Stomach (tissue), 9 donors: ENCODE results near the gene NEBL. TPM values are rescaled to one million over a fixed set of nuclear protein-coding genes. Genes with fewer than 3 reads are reported as not detected.

Source experiments
- DNase-seq, 2 donors: peaks; one replicate each; pipeline versions ENCODE4 v3.0.0 to v3.0.0-alpha.2; 2013 to 2019
- H3K27ac ChIP-seq, 5 donors: fragments of 200-600 bp in 4 of 5; sonication (generic) in 4 of 5; one replicate each; pipeline ENCODE4 v1.5.1; 2013 to 2019; ENCODE audit warnings: mild to moderate bottlenecking in 1 of 5, moderate library complexity in 1 of 5
- H3K27me3 ChIP-seq, 3 donors: fragments of 200-600 bp; sonication (generic); one replicate each; pipeline ENCODE4 v1.5.1; 2017 to 2019; ENCODE audit warnings: mixed run types in 1 of 3
- H3K36me3 ChIP-seq, 4 donors: fragments of 200-600 bp; sonication (generic); 1 replicate in 3 of 4; 2 replicates in 1 of 4; pipeline ENCODE4 v1.5.1; 2016 to 2019
- H3K4me1 ChIP-seq, 4 donors: fragments of 200-600 bp; sonication (generic); one replicate each; pipeline ENCODE4 v1.5.1; 2016 to 2019
- H3K4me3 ChIP-seq, 4 donors: fragments of 200-600 bp; sonication (generic) in 3 of 4; one replicate each; pipeline ENCODE4 v1.5.1; 2016 to 2019; ENCODE audit warnings: mild to moderate bottlenecking in 1 of 4
- H3K9me3 ChIP-seq, 4 donors: fragments of 200-600 bp; sonication (generic); one replicate each; pipeline ENCODE4 v1.5.1; 2016 to 2019
- CTCF ChIP-seq, 7 experiments: fragments of 450-650 bp in 4 of 7; fragments of 200-600 bp in 3 of 7; sonication (generic) in 3 of 7; IDR thresholded peaks; one replicate each; pipeline ENCODE4 v1.5.1; 2016 to 2019; ENCODE audit warnings: antibody characterized with exemption in 7 of 7, control low read depth in 2 of 7, mild to moderate bottlenecking in 1 of 7
- EP300 ChIP-seq: sonication (generic); formaldehyde crosslinking; IDR thresholded peaks from one replicate; pipeline ENCODE4 v1.6.1; 2017; ENCODE audit warnings: antibody characterized with exemption
- POLR2A ChIP-seq, 4 donors: fragments of 450-650 bp; IDR thresholded peaks; one replicate each; pipeline ENCODE4 v1.6.1; 2016; ENCODE audit warnings: antibody characterized with exemption in 4 of 4, control low read depth in 2 of 4, mild to moderate bottlenecking in 1 of 4, moderate library complexity in 1 of 4
- POLR2AphosphoS5 ChIP-seq, 3 donors: sonication (generic); formaldehyde crosslinking; IDR thresholded peaks; one replicate each; pipeline ENCODE4 v1.6.1; 2016; ENCODE audit warnings: antibody characterized with exemption in 3 of 3
- WGBS, 5 donors: extraction: QIAGEN DNeasy Blood & Tissue Kit in 3 of 5; methylation state at CpG; one replicate each; pipeline versions ENCODE4 v1.1.5 to v1.1.7; 2013 to 2018; 5-methylcytosine and 5-hydroxymethylcytosine counted together
- intact Hi-C: fragments of 100-400 bp; cut with DNase I; formaldehyde crosslinking; loops from one replicate; pipeline ENCODE4 v1.15.1; 2023; ENCODE audit warnings: low total_unique reads
- polyA plus RNA-seq, 3 donors: library from polyadenylated mRNA; stranded (reverse); fragments of 200-250 nt; gene quantifications; one replicate each; pipeline ENCODE4 v1.2.3, GENCODE V29; 2013
- small RNA-seq, 4 donors: library from RNA; depleted of rRNA; stranded (forward); fragments of <200 nt; gene quantifications; one replicate each; pipeline ENCODE3, GENCODE V24; 2016
- total RNA-seq, 5 donors: library from RNA; depleted of rRNA; stranded (reverse); fragments of >200 nt; gene quantifications; one replicate each; pipeline versions ENCODE4 v1.1.0 to v1.2.3, GENCODE V29; 2014 to 2016
- donor health status: healthy with polysubstance abuse.
- donor health status: Bipolar disorder and iron deficiency.
- donor health status: healthy.

NEBL gene
- total and polyA plus RNA-seq, 8 donors, result 1.2 to 21.8 (median 5.9) TPM

- DNase-seq, result no peak
- no peaks in the 10 kb centered on the region for H3K27me3 ChIP-seq
- H3K4me1 ChIP-seq, result no peaks in the 10 kb centered on the region
- intact Hi-C loops, result no loop called here
- no peak overlapping the region for H3K4me3 ChIP-seq
- no peak for TF ChIP-seq CTCF (IDR thresholded peaks at IDR 0.05)
- 67 to 83% (median 76%) methylated on average over 4 of the region's 4 CpGs for WGBS, 5 donors
- H3K27ac ChIP-seq, result no peak overlapping the region
- H3K9me3 ChIP-seq, result no peaks in the 10 kb centered on the region
- H3K36me3 ChIP-seq, result no peaks in the 10 kb centered on the region
Measured at GRCh38 chr10:20742737-20743541, 154.2 kb downstream of the NEBL start.

- H3K9me3 ChIP-seq, result no peaks in the 10 kb centered on the region
- H3K27ac ChIP-seq, result no peak overlapping the region
- H3K4me1 ChIP-seq, result no peaks in the 10 kb centered on the region
- H3K4me3 ChIP-seq, result no peak overlapping the region
- no peaks in the 10 kb centered on the region for H3K27me3 ChIP-seq
- DNase-seq, result no peak
- intact Hi-C loops, result no loop called here
- H3K36me3 ChIP-seq, result no peaks in the 10 kb centered on the region
- no peak for TF ChIP-seq POLR2A (IDR thresholded peaks at IDR 0.05)
- no peak for TF ChIP-seq CTCF (IDR thresholded peaks at IDR 0.05)
- no peak for TF ChIP-seq EP300
- TF ChIP-seq POLR2AphosphoS5 (IDR thresholded peaks at IDR 0.05), result no peak
- WGBS, 5 donors, result 83 to 93% (median 92%) methylated on average over 6 of the region's 6 CpGs
Measured at GRCh38 chr10:20740120-20740519, 157.0 kb downstream of the NEBL start.

- Histone ChIP-seq H3K36me3 (no peaks in the 10 kb centered on the region), H3K4me1 (no peaks in the 10 kb centered on the region), H3K4me3 (no peak overlapping the region), H3K9me3 (peaks cover 0 to 5% (median 0%) of the 10 kb centered on the region in 4 donors), H3K27me3 (no peaks in the 10 kb centered on the region), H3K27ac (no peak overlapping the region)
- 81 to 89% (median 86%) methylated on average over 6 of the region's 6 CpGs for WGBS, 5 donors
- intact Hi-C loops, result no loop called here
- TF ChIP-seq POLR2A (IDR thresholded peaks at IDR 0.05), result no peak
- no peak for TF ChIP-seq POLR2AphosphoS5 (IDR thresholded peaks at IDR 0.05)
- TF ChIP-seq CTCF (IDR thresholded peaks at IDR 0.05), result no peak
- no peak for TF ChIP-seq EP300
- DNase-seq, result no peak
Measured at GRCh38 chr10:20737107-20737506, 160.0 kb downstream of the NEBL start.

Small RNAs within 50 kb of the gene (small RNA-seq; reads per million reads assigned to genes)
- gene AL157398.1 (0 reads per million in 4 donors), gene MTND1P21 (0 reads per million in 4 donors)
